ENCODE measurements around the gene PRSS56.

- TF ChIP-seq POLR2A (IDR thresholded peaks at IDR 0.05) (no peak), CTCF (IDR thresholded peaks at IDR 0.05) (no peak)
Observed at GRCh38 chr2:232502911-232503808, 17.0 kb upstream of the PRSS56 start.

Measured in thyroid gland (tissue), 4 donors.